Astrocyte (in vitro differentiated cells and primary cell): Measurements from ENCODE around the gene HOXD11. TPM values are rescaled to one million over a fixed set of nuclear protein-coding genes. Genes with fewer than 3 reads are reported as not detected.
A peak's percentile ranks its signal among the peaks of the same experiment; 100 is the strongest.

ENCODE experiments used
- DNase-seq: peaks from one replicate; pipeline ENCODE4 v3.0.0-alpha.2; 2010; ENCODE audit warnings: low read depth
- FAIRE-seq: peaks from 2 replicates; lab custom pipeline; 2011; peaks lifted over from hg19 to GRCh38; lab: Jason Lieb, UNC
- H2AFZ ChIP-seq: 2 replicates; pipeline ENCODE4 v1.6.0; 2012; ENCODE audit warnings: low read depth, low read length, inconsistent platforms
- H3K27ac ChIP-seq: 2 replicates; pipeline ENCODE4 v1.5.1; 2011; ENCODE audit warnings: low read depth, low read length, inconsistent platforms
- H3K27me3 ChIP-seq: 2 replicates; pipeline ENCODE4 v1.6.0; 2011; ENCODE audit warnings: low read length, inconsistent platforms; ENCODE audit not compliant: insufficient read depth
- H3K36me3 ChIP-seq: 2 replicates; pipeline ENCODE4 v1.5.1; 2011; ENCODE audit warnings: low read length, inconsistent platforms; ENCODE audit not compliant: insufficient read depth
- H3K4me1 ChIP-seq: 2 replicates; pipeline ENCODE4 v1.5.1; 2011; ENCODE audit warnings: low read length, inconsistent platforms; ENCODE audit not compliant: insufficient read depth
- H3K4me2 ChIP-seq: 2 replicates; pipeline ENCODE4 v1.6.0; 2012; ENCODE audit warnings: low read length, inconsistent platforms
- H3K4me3 ChIP-seq: 2 replicates; pipeline ENCODE4 v1.5.1; 2011; ENCODE audit warnings: low read depth, mild to moderate bottlenecking, low read length, inconsistent platforms; ENCODE audit not compliant: insufficient read depth
- H3K79me2 ChIP-seq: 2 replicates; pipeline ENCODE4 v1.6.0; 2012; ENCODE audit warnings: mild to moderate bottlenecking, low read length, inconsistent platforms; ENCODE audit not compliant: insufficient read depth
- H3K9ac ChIP-seq: 2 replicates; pipeline ENCODE4 v1.6.0; 2012; ENCODE audit warnings: mild to moderate bottlenecking, low read length, inconsistent platforms
- H3K9me3 ChIP-seq: 2 replicates; pipeline ENCODE4 v1.5.1; 2012; ENCODE audit warnings: low read depth, mild to moderate bottlenecking, low read length, inconsistent platforms; ENCODE audit not compliant: insufficient read depth
- H4K20me1 ChIP-seq: 2 replicates; pipeline ENCODE4 v1.6.0; 2012; ENCODE audit warnings: low read length, inconsistent platforms; ENCODE audit not compliant: insufficient read depth
- H3K27ac Mint-ChIP-seq: one replicate; pipeline ENCODE4 v1.8.0; 2021; ENCODE audit warnings: mild to moderate bottlenecking, mixed read lengths; ENCODE audit not compliant: unreplicated experiment
- H3K27me3 Mint-ChIP-seq: one replicate; pipeline ENCODE4 v1.8.0; 2021; ENCODE audit warnings: low read depth, mixed read lengths; ENCODE audit not compliant: unreplicated experiment
- H3K36me3 Mint-ChIP-seq: one replicate; pipeline ENCODE4 v1.8.0; 2021; ENCODE audit warnings: low read depth, mixed read lengths; ENCODE audit not compliant: unreplicated experiment
- H3K4me1 Mint-ChIP-seq: one replicate; pipeline ENCODE4 v1.8.0; 2021; ENCODE audit warnings: low read depth, mixed read lengths; ENCODE audit not compliant: unreplicated experiment
- H3K4me3 Mint-ChIP-seq: one replicate; pipeline ENCODE4 v1.8.0; 2021; ENCODE audit warnings: mild to moderate bottlenecking, moderate library complexity, mixed read lengths; ENCODE audit not compliant: unreplicated experiment
- H3K9me3 Mint-ChIP-seq: one replicate; pipeline ENCODE4 v1.8.0; 2021; ENCODE audit warnings: mild to moderate bottlenecking, mixed read lengths; ENCODE audit not compliant: unreplicated experiment
- EZH2 ChIP-seq: IDR thresholded peaks from 2 replicates; pipeline ENCODE4 v1.6.1; 2012; ENCODE audit warnings: mild to moderate bottlenecking, low read length, inconsistent platforms; ENCODE audit not compliant: insufficient read depth
- total RNA-seq: library from RNA; stranded (reverse); gene quantifications from 2 replicates; pipeline ENCODE4 v1.2.1, GENCODE V29; 2021
- TF ChIP-seq, protein P1 (sequence below): IDR thresholded peaks from 2 replicates; pipeline ENCODE4 v1.5.1; 2011; ENCODE audit warnings: low read depth, mild to moderate bottlenecking, inconsistent platforms, low read length, moderate library complexity; ENCODE audit not compliant: insufficient read depth

HOXD11 gene
- total RNA-seq, 1 donor from 2014 or later, result not detected

- Histone ChIP-seq H4K20me1 (no peaks in the 10 kb centered on the region), H3K4me1 (peaks cover 8% of the 10 kb centered on the region), H3K4me3 (peak overlapping the region; percentile 45), H3K9ac (peak overlapping the region; percentile 26), H3K9me3 (peaks cover 6% of the 10 kb centered on the region), H3K4me2 (peak overlapping the region; percentile 78), H2AFZ (peak overlapping the region; percentile 66), H3K27me3 (peaks cover 79% of the 10 kb centered on the region), H3K27ac (no peak overlapping the region), H3K36me3 (no peaks in the 10 kb centered on the region), H3K79me2 (no peaks in the 10 kb centered on the region)
- peaks cover 91% of the 10 kb centered on the region for H3K27me3 Mint-ChIP-seq
- H3K4me1 Mint-ChIP-seq, result no peaks in the 10 kb centered on the region
- peak overlapping the region; percentile 66 for H3K27ac Mint-ChIP-seq
- peaks cover 2% of the 10 kb centered on the region for H3K36me3 Mint-ChIP-seq
- FAIRE-seq, result no peak
- H3K9me3 Mint-ChIP-seq, result peaks cover 39% of the 10 kb centered on the region
- no peak for DNase-seq
- peak overlapping the region; percentile 72 for H3K4me3 Mint-ChIP-seq
- TF ChIP-seq EZH2, result peak; percentile 16
- TF ChIP-seq, protein P1, sequence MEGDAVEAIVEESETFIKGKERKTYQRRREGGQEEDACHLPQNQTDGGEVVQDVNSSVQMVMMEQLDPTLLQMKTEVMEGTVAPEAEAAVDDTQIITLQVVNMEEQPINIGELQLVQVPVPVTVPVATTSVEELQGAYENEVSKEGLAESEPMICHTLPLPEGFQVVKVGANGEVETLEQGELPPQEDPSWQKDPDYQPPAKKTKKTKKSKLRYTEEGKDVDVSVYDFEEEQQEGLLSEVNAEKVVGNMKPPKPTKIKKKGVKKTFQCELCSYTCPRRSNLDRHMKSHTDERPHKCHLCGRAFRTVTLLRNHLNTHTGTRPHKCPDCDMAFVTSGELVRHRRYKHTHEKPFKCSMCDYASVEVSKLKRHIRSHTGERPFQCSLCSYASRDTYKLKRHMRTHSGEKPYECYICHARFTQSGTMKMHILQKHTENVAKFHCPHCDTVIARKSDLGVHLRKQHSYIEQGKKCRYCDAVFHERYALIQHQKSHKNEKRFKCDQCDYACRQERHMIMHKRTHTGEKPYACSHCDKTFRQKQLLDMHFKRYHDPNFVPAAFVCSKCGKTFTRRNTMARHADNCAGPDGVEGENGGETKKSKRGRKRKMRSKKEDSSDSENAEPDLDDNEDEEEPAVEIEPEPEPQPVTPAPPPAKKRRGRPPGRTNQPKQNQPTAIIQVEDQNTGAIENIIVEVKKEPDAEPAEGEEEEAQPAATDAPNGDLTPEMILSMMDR, result peak; percentile 42
Measured at GRCh38 chr2:176140513-176141317, 33.6 kb downstream of the HOXD11 start.

GRCh38 chr2:176142281-176142680 lies 35.2 kb downstream of the HOXD11 start:
- Histone ChIP-seq H4K20me1 (no peaks in the 10 kb centered on the region), H3K36me3 (no peaks in the 10 kb centered on the region), H3K9me3 (peaks cover 6% of the 10 kb centered on the region), H3K27me3 (peaks cover 78% of the 10 kb centered on the region), H3K9ac (no peak overlapping the region), H2AFZ (no peak overlapping the region), H3K4me3 (no peak overlapping the region), H3K79me2 (no peaks in the 10 kb centered on the region), H3K27ac (no peak overlapping the region), H3K4me2 (no peak overlapping the region), H3K4me1 (peaks cover 8% of the 10 kb centered on the region)
- TF ChIP-seq, protein P1, result no peak
- no peak for TF ChIP-seq EZH2
- Mint-ChIP-seq H3K27ac (no peak overlapping the region), H3K4me3 (no peak overlapping the region), H3K27me3 (peaks cover 94% of the 10 kb centered on the region), H3K36me3 (peaks cover 2% of the 10 kb centered on the region), H3K4me1 (no peaks in the 10 kb centered on the region), H3K9me3 (peaks cover 43% of the 10 kb centered on the region)
- FAIRE-seq (no peak), DNase-seq (no peak)
